Hepatocyte (in vitro differentiated cells): ENCODE data around the gene IGF1. TPM values are rescaled to one million over a fixed set of nuclear protein-coding genes. Genes with fewer than 3 reads are reported as not detected.
A peak's percentile ranks its signal among the peaks of the same experiment; 100 is the strongest.

Source experiments
- DNase-seq: peaks from one replicate; pipeline ENCODE4 v3.0.0-alpha.2; 2016; ENCODE audit warnings: low spot score
- H2AFZ ChIP-seq: fragments of 200-600 bp; sonication (generic); 2 replicates; pipeline ENCODE4 v1.6.0; 2016; ENCODE audit warnings: antibody characterized with exemption, mild to moderate bottlenecking
- H3K27ac ChIP-seq: fragments of 200-600 bp; sonication (generic); 2 replicates; pipeline ENCODE4 v1.5.1; 2016; ENCODE audit warnings: mild to moderate bottlenecking
- H3K27me3 ChIP-seq: fragments of 200-600 bp; sonication (generic); 2 replicates; pipeline ENCODE4 v1.6.1; 2016
- H3K36me3 ChIP-seq: fragments of 200-600 bp; sonication (generic); replicated peaks from 2 replicates; pipeline ENCODE4 v1.5.1; 2016; ENCODE audit warnings: low read depth; ENCODE audit not compliant: insufficient read depth
- H3K4me1 ChIP-seq: fragments of 200-600 bp; sonication (generic); 2 replicates; pipeline ENCODE4 v1.5.1; 2016; ENCODE audit warnings: mild to moderate bottlenecking, moderate library complexity; ENCODE audit not compliant: insufficient read depth
- H3K4me2 ChIP-seq: fragments of 200-600 bp; sonication (generic); 2 replicates; pipeline ENCODE4 v1.6.0; 2016
- H3K4me3 ChIP-seq: fragments of 200-600 bp; sonication (generic); 2 replicates; pipeline ENCODE4 v1.5.1; 2016; ENCODE audit warnings: mild to moderate bottlenecking
- H3K79me2 ChIP-seq: fragments of 200-600 bp; sonication (generic); 2 replicates; pipeline ENCODE4 v1.6.0; 2017; ENCODE audit warnings: mild to moderate bottlenecking
- H3K9me2 ChIP-seq: fragments of 200-600 bp; sonication (generic); replicated peaks from 2 replicates; pipeline ENCODE4 v1.6.0; 2017; ENCODE audit warnings: mild to moderate bottlenecking; ENCODE audit not compliant: insufficient read depth
- H3K9me3 ChIP-seq: fragments of 200-600 bp; sonication (generic); 2 replicates; pipeline ENCODE4 v1.5.1; 2016; ENCODE audit warnings: low read depth, mild to moderate bottlenecking
- H4K20me1 ChIP-seq: fragments of 200-600 bp; sonication (generic); 2 replicates; pipeline ENCODE4 v1.6.0; 2016; ENCODE audit warnings: mild to moderate bottlenecking; ENCODE audit not compliant: insufficient read depth, poor library complexity, severe bottlenecking
- CTCF ChIP-seq: fragments of 200-600 bp; sonication (generic); IDR thresholded peaks from 2 replicates; pipeline ENCODE4 v1.5.1; 2016; ENCODE audit warnings: antibody characterized with exemption, mild to moderate bottlenecking; ENCODE audit not compliant: poor library complexity
- EZH2 ChIP-seq: fragments of 200-600 bp; sonication (generic); IDR thresholded peaks from 2 replicates; pipeline ENCODE4 v1.6.1; 2016; ENCODE audit warnings: antibody characterized with exemption, mild to moderate bottlenecking, borderline replicate concordance
- EZH2phosphoT487 ChIP-seq: fragments of 200-600 bp; sonication (generic); IDR thresholded peaks from one replicate; pipeline ENCODE4 v1.6.1; 2018; ENCODE audit warnings: antibody characterized with exemption, mild to moderate bottlenecking, low read depth, moderate library complexity; ENCODE audit not compliant: unreplicated experiment, severe bottlenecking
- WGBS: methylation state at CpG from one replicate; pipeline ENCODE4 v1.1.6; 2016; ENCODE audit warnings: low lambda C conversion rate; ENCODE audit errors: missing lambda C conversion rate; 5-methylcytosine and 5-hydroxymethylcytosine counted together
- polyA plus RNA-seq: library from polyadenylated mRNA; unstranded; fragments of >200 nt; fragmentation: Nextera tagmentation; extraction: Ambion mirVana; gene quantifications from 2 replicates; pipeline ENCODE4 v1.2.1, GENCODE V29; 2016
- total RNA-seq: library from RNA; depleted of rRNA; stranded (reverse); fragments of >200 nt; gene quantifications from 2 replicates; pipeline ENCODE4 v1.2.3, GENCODE V29; 2014

The IGF1 gene
- total and polyA plus RNA-seq, 2 experiments from 2014 or later, result 10.0 to 12.0 TPM

- Histone ChIP-seq H3K4me3 (no peak overlapping the region), H3K4me1 (peaks cover 34% of the 10 kb centered on the region), H3K79me2 (peaks cover 6% of the 10 kb centered on the region), H3K9me2 (no peaks in the 10 kb centered on the region), H4K20me1 (no peaks in the 10 kb centered on the region), H3K4me2 (no peak overlapping the region), H3K27ac (no peak overlapping the region), H3K27me3 (no peaks in the 10 kb centered on the region), H3K36me3 (no peaks in the 10 kb centered on the region), H2AFZ (no peak overlapping the region), H3K9me3 (no peaks in the 10 kb centered on the region)
- WGBS, result 76% methylated on average over 9 of the region's 9 CpGs
- no peak for DNase-seq
- TF ChIP-seq EZH2, result no peak
- no peak for TF ChIP-seq CTCF
Measured at GRCh38 chr12:102475355-102475754, 5.0 kb downstream of the IGF1 start.

- no peaks in the 10 kb centered on the region for H3K9me3 ChIP-seq
- H3K4me1 ChIP-seq, result peaks cover 30% of the 10 kb centered on the region
- DNase-seq, result peak; percentile 29
- H3K79me2 ChIP-seq, result peaks cover 6% of the 10 kb centered on the region
- H3K27ac ChIP-seq, result no peak overlapping the region
- no peak overlapping the region for H3K4me2 ChIP-seq
- TF ChIP-seq EZH2phosphoT487 (no peak), EZH2 (no peak), CTCF (no peak)
- H2AFZ ChIP-seq, result no peak overlapping the region
- H3K9me2 ChIP-seq, result no peaks in the 10 kb centered on the region
- no peaks in the 10 kb centered on the region for H4K20me1 ChIP-seq
- H3K4me3 ChIP-seq, result no peak overlapping the region
- WGBS, result 59% methylated on average over 3 of the region's 3 CpGs
- no peaks in the 10 kb centered on the region for H3K36me3 ChIP-seq
- no peaks in the 10 kb centered on the region for H3K27me3 ChIP-seq
Measured at GRCh38 chr12:102474438-102475064, 5.8 kb downstream of the IGF1 start.

GRCh38 chr12:102472496-102472895, 7.9 kb downstream of the IGF1 start:
- Histone ChIP-seq H3K36me3 (no peaks in the 10 kb centered on the region), H3K79me2 (peaks cover 6% of the 10 kb centered on the region), H4K20me1 (no peaks in the 10 kb centered on the region), H2AFZ (no peak overlapping the region), H3K9me2 (no peaks in the 10 kb centered on the region), H3K27ac (no peak overlapping the region), H3K4me2 (no peak overlapping the region), H3K4me1 (peaks cover 12% of the 10 kb centered on the region), H3K27me3 (no peaks in the 10 kb centered on the region), H3K4me3 (no peak overlapping the region), H3K9me3 (no peaks in the 10 kb centered on the region)
- TF ChIP-seq EZH2phosphoT487 (no peak), EZH2 (no peak), CTCF (no peak)
- DNase-seq, result no peak
- 58% methylated on average over 1 of the region's 1 CpG for WGBS
